ENCODE data around the gene COL18A1. TPM values are rescaled to one million over a fixed set of nuclear protein-coding genes. Genes with fewer than 3 reads are reported as not detected.
A peak's percentile ranks its signal among the peaks of the same experiment; 100 is the strongest.

Gene COL18A1
- total and polyA plus RNA-seq, 7 donors: 4.4 to 197 (median 39.7) TPM

GRCh38 chr21:45421846-45422775 lies 17.1 kb downstream of the COL18A1 start:
- no peak for TF ChIP-seq POLR2AphosphoS5 (IDR thresholded peaks at IDR 0.05)
- TF ChIP-seq EP300 (IDR thresholded peaks at IDR 0.05): no peak
- TF ChIP-seq POLR2A (IDR thresholded peaks at IDR 0.05): no peak
- TF ChIP-seq CTCF (IDR thresholded peaks at IDR 0.05): no peak
- Histone ChIP-seq H3K4me3 (no peak overlapping the region), H3K27ac (no peak overlapping the region), H3K9me3 (no peaks in the 10 kb centered on the region), H3K27me3 (no peaks in the 10 kb centered on the region), H3K36me3 (no peaks in the 10 kb centered on the region), H3K4me1 (peaks cover 0 to 22% (median under 1%) of the 10 kb centered on the region in 4 donors)
- intact Hi-C loops (cut with DNase I): no loop called here
- WGBS, 2 donors: 83 to 95% methylated on average over 28 of the region's 28 CpGs
- DNase-seq: peak; percentile 54

- WGBS, 2 donors: 78 to 84% methylated on average over 23 of the region's 23 CpGs
- Histone ChIP-seq H3K9me3 (no peaks in the 10 kb centered on the region), H3K4me1 (peaks cover 0 to 30% (median 10%) of the 10 kb centered on the region in 4 donors), H3K36me3 (no peaks in the 10 kb centered on the region), H3K27me3 (no peaks in the 10 kb centered on the region), H3K4me3 (no peak overlapping the region), H3K27ac (no peak overlapping the region)
- TF ChIP-seq POLR2AphosphoS5 (IDR thresholded peaks at IDR 0.05) (no peak), POLR2A (IDR thresholded peaks at IDR 0.05) (no peak), CTCF (IDR thresholded peaks at IDR 0.05) (no peak), EP300 (IDR thresholded peaks at IDR 0.05) (no peak)
- no peak for DNase-seq
- intact Hi-C loops (cut with DNase I): no loop called here
Observed at GRCh38 chr21:45423201-45423955, 18.4 kb downstream of the COL18A1 start.

- no peaks in the 10 kb centered on the region for H3K9me3 ChIP-seq
- H3K4me3 ChIP-seq: no peak overlapping the region
- H3K4me1 ChIP-seq: peaks cover 0 to 27% (median 10%) of the 10 kb centered on the region in 4 donors
- no peaks in the 10 kb centered on the region for H3K27me3 ChIP-seq
- H3K36me3 ChIP-seq: no peaks in the 10 kb centered on the region
- no peak for DNase-seq
- WGBS, 2 donors: 87 to 91% methylated on average over 32 of the region's 32 CpGs
- H3K27ac ChIP-seq: no peak overlapping the region
- TF ChIP-seq EP300 (IDR thresholded peaks at IDR 0.05) (no peak), POLR2A (IDR thresholded peaks at IDR 0.05) (no peak), POLR2AphosphoS5 (IDR thresholded peaks at IDR 0.05) (no peak), CTCF (IDR thresholded peaks at IDR 0.05) (no peak)
- intact Hi-C loops (cut with DNase I): no loop called here
Observed at GRCh38 chr21:45423968-45424853, 19.2 kb downstream of the COL18A1 start.

Measured in sigmoid colon (tissue), 7 donors.